Measurements from ENCODE around the gene ZNF19. TPM values are rescaled to one million over a fixed set of nuclear protein-coding genes. Genes with fewer than 3 reads are reported as not detected.

ZNF19 gene
- total and polyA plus RNA-seq, 2 donors (not counting 3 experiments of a cell fraction or from before 2014, with no cell fraction given) = 0.98 to 2.6 TPM

DNA sequence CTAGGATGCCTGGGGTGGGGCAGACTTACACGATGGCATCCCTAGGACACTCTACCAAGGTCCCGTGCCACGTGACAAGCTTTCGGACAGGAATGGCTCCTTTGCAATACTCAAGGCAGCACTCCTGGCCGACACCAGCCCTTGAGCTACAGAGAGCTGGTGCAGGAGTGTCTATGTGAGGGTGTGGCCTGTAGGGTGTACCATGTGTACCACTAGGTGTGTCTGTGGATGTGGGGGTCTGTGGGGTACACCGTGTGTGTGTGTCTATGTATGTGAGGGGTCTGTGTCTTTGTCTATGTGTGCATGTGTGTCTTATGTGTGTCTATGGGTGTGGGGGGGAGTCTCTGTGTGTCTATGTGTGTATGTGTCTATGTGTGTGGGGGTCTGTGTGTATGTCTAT, 45.4 kb downstream of the ZNF19 start:
- ChIA-PET CTCF (no interaction called here), POLR2A (no interaction called here)
- TF ChIP-seq POLR2AphosphoS5 (IDR thresholded peaks at IDR 0.05; ENCODE audit: insufficient read depth, low read depth, low read length) (no peak), MYC (IDR thresholded peaks at IDR 0.05; ENCODE audit: low read depth, low read length) (no peak), GATA2 (IDR thresholded peaks at IDR 0.05; ENCODE audit: insufficient read depth, insufficient read length, low read depth, low read length) (no peak), POLR2A (IDR thresholded peaks at IDR 0.05; ENCODE audit: low read depth, low read length) (no peak), EZH2 (IDR thresholded peaks at IDR 0.05; ENCODE audit: borderline replicate concordance, low read depth, low read length, severe bottlenecking) (no peak), FOS (IDR thresholded peaks at IDR 0.05; ENCODE audit: borderline replicate concordance, insufficient read depth, low read length) (no peak), JUN (IDR thresholded peaks at IDR 0.05; ENCODE audit: borderline replicate concordance, insufficient read depth, insufficient read length, low read depth) (no peak)
- TF ChIP-seq, protein P1, sequence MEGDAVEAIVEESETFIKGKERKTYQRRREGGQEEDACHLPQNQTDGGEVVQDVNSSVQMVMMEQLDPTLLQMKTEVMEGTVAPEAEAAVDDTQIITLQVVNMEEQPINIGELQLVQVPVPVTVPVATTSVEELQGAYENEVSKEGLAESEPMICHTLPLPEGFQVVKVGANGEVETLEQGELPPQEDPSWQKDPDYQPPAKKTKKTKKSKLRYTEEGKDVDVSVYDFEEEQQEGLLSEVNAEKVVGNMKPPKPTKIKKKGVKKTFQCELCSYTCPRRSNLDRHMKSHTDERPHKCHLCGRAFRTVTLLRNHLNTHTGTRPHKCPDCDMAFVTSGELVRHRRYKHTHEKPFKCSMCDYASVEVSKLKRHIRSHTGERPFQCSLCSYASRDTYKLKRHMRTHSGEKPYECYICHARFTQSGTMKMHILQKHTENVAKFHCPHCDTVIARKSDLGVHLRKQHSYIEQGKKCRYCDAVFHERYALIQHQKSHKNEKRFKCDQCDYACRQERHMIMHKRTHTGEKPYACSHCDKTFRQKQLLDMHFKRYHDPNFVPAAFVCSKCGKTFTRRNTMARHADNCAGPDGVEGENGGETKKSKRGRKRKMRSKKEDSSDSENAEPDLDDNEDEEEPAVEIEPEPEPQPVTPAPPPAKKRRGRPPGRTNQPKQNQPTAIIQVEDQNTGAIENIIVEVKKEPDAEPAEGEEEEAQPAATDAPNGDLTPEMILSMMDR (IDR thresholded peaks at IDR 0.05; ENCODE audit: extremely low read depth in 1 of 2, insufficient read depth in 1 of 2, low read depth in 1 of 2, low read length in 2 of 2) = no peak
- TF ChIP-seq, protein P2, sequence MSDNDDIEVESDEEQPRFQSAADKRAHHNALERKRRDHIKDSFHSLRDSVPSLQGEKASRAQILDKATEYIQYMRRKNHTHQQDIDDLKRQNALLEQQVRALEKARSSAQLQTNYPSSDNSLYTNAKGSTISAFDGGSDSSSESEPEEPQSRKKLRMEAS (IDR thresholded peaks at IDR 0.05; ENCODE audit: insufficient read depth, insufficient read length) = no peak
- dilution Hi-C loops (cut with MboI; ENCODE audit: extremely low pct_ligation_motif_present, low sequenced_read_pairs) = no loop called here
- intact Hi-C loops (cut with micrococcal nuclease) = no loop called here
- no peak for FAIRE-seq
- no peaks in the 10 kb centered on the region for H3K4me1 ChIP-seq (ENCODE audit: control insufficient read depth, extremely low read depth, insufficient read depth, low read length)
- H3K79me2 ChIP-seq (ENCODE audit: control insufficient read depth, insufficient read depth, low read length) = no peaks in the 10 kb centered on the region
- BruUV-seq (replicated peaks) = no TSS peak
- no peak for DNase-seq (ENCODE audit: low read depth, low spot score)
- no peak overlapping the region for H2AFZ ChIP-seq (ENCODE audit: low read depth, low read length)
- H3K9me3 ChIP-seq (replicated peaks; ENCODE audit: control insufficient read depth, insufficient read depth, low read length) = peaks cover 8% of the 10 kb centered on the region
- no peak overlapping the region for H3K9ac ChIP-seq (replicated peaks; ENCODE audit: extremely low read depth, insufficient read depth, low read length)
- H3K9me1 ChIP-seq (replicated peaks; ENCODE audit: control insufficient read depth, extremely low read depth, insufficient read depth, low read length) = no peaks in the 10 kb centered on the region
- no peaks in the 10 kb centered on the region for H3K27me3 ChIP-seq (ENCODE audit: control insufficient read depth in 2 of 2, insufficient read depth in 2 of 2, low read length in 2 of 2)
- no peaks in the 10 kb centered on the region for H4K20me1 ChIP-seq (replicated peaks; ENCODE audit: control insufficient read depth, extremely low read depth, insufficient read depth, low read length)
- H3K4me2 ChIP-seq (ENCODE audit: insufficient read depth, low read length) = no peak overlapping the region
- H3K27ac ChIP-seq (ENCODE audit: insufficient read depth, low read depth, low read length) = no peak overlapping the region
- no peak overlapping the region for H3K4me3 ChIP-seq (replicated peaks in 1 of 3; ENCODE audit: insufficient read depth in 1 of 3, low read depth in 1 of 3, low read length in 3 of 3)
- H3K36me3 ChIP-seq (ENCODE audit: control insufficient read depth in 2 of 2, extremely low read depth in 1 of 2, insufficient read depth in 2 of 2, low read length in 2 of 2) = peaks cover 0 to 2% of the 10 kb centered on the region in 2 experiments

Measured in endothelial cell of umbilical vein (primary cell).